ENCODE measurements around the gene NOTCH2NLA. TPM values are rescaled to one million over a fixed set of nuclear protein-coding genes. Genes with fewer than 3 reads are reported as not detected.

NOTCH2NLA gene
- total RNA-seq = 11.7 and 24.2 TPM in 2 replicates

GRCh38 chr1:146228710-146229477 lies at the start of gene NOTCH2NLA:
Gene NOTCH2NLA (minus strand): TSS chr1:146229021. CDS start chr1:146189337, 39,684 bp downstream.

GRCh38 chr1:146144465-146144864 lies 84.4 kb downstream of the NOTCH2NLA start, which contains the start of gene NBPF10:
Gene NBPF10 (minus strand): TSS chr1:146144804. CDS start chr1:146144769, 35 bp downstream.

Other genes starting within 250 kb of the NOTCH2NLA start
- gene TXNIP, start 232.4 kb downstream of the NOTCH2NLA start, total RNA-seq = 19.5 and 98.6 TPM in 2 replicates
- gene HJV, start 207.3 kb downstream of the NOTCH2NLA start, total RNA-seq = not detected in 2 replicates
- gene NBPF10, start 84.2 kb downstream of the NOTCH2NLA start, total RNA-seq = 0.65 and 0.91 TPM in 2 replicates

Measured in epithelial cell of umbilical artery (primary cell).